GM21717 (cell line): ENCODE data around the gene SRP72.
"Not testable (repeated sequence)": the region's sequence is repeated elsewhere in the genome, so short reads cannot be mapped to it uniquely, and the experiment has no call there.

ENCODE experiments used
- ATAC-seq: cut with Tn5 transposase; IDR thresholded peaks from one replicate; pipeline ENCODE4 v1.9.1; 2021; ENCODE audit warnings: mild to moderate bottlenecking, moderate library complexity; ENCODE audit not compliant: unreplicated experiment

SRP72 gene

GRCh38 chr4:56467284-56468096 lies at the start of gene SRP72:
Gene SRP72 (plus strand): TSS chr4:56467617. CDS start chr4:56467636, 19 bp downstream.
- peak; percentile 96 for ATAC-seq

- no peak for ATAC-seq
Measured at GRCh38 chr4:56424176-56424575, 43.2 kb upstream of the SRP72 start.

GRCh38 chr4:56424697-56425514 lies 42.5 kb upstream of the SRP72 start:
- ATAC-seq = no peak

- ATAC-seq = no peak
Measured at GRCh38 chr4:56425518-56425917, 41.9 kb upstream of the SRP72 start.

GRCh38 chr4:56426273-56426672 lies 41.1 kb upstream of the SRP72 start:
- peak; percentile 91 for ATAC-seq

- ATAC-seq = no peak
Measured at GRCh38 chr4:56427179-56427578, 40.2 kb upstream of the SRP72 start.

- no peak for ATAC-seq
Measured at GRCh38 chr4:56430203-56430602, 37.2 kb upstream of the SRP72 start.

- ATAC-seq = no peak
Measured at GRCh38 chr4:56433280-56433679, 34.1 kb upstream of the SRP72 start.

- ATAC-seq = peak; percentile 23
Measured at GRCh38 chr4:56434599-56435139, 32.7 kb upstream of the SRP72 start.

- ATAC-seq = peak; percentile 75
Measured at GRCh38 chr4:56435140-56435926, 32.1 kb upstream of the SRP72 start, which contains the start of gene PPAT. Gene PPAT (minus strand): TSS chr4:56435615. CDS start chr4:56435477, 138 bp downstream.

- no peak for ATAC-seq
Measured at GRCh38 chr4:56438766-56439165, 28.7 kb upstream of the SRP72 start.

GRCh38 chr4:56440983-56441382 lies 26.4 kb upstream of the SRP72 start:
- ATAC-seq = no peak

GRCh38 chr4:56444719-56445118 lies 22.7 kb upstream of the SRP72 start:
- no peak for ATAC-seq

GRCh38 chr4:56445699-56446098 lies 21.7 kb upstream of the SRP72 start:
- ATAC-seq = no peak

- ATAC-seq = no peak
Measured at GRCh38 chr4:56448301-56448700, 19.1 kb upstream of the SRP72 start.

GRCh38 chr4:56449475-56449874 lies 17.9 kb upstream of the SRP72 start:
- not testable (repeated sequence) for ATAC-seq

- no peak for ATAC-seq
Measured at GRCh38 chr4:56450342-56450741, 17.1 kb upstream of the SRP72 start.

- no peak for ATAC-seq
Measured at GRCh38 chr4:56460085-56460484, 7.3 kb upstream of the SRP72 start.

GRCh38 chr4:56462157-56462556 lies 5.3 kb upstream of the SRP72 start:
- ATAC-seq = no peak

GRCh38 chr4:56463711-56464110 lies 3.7 kb upstream of the SRP72 start:
- ATAC-seq = no peak

GRCh38 chr4:56464581-56464980 lies 2.8 kb upstream of the SRP72 start:
- no peak for ATAC-seq
